GM18526 (cell line): ENCODE results near the gene BARX2.

Experiments used
- POLR2A ChIP-seq: IDR thresholded peaks from 3 replicates; pipeline ENCODE4 v1.6.1; 2011; ENCODE audit not compliant: insufficient read length; ENCODE audit errors: extremely low read depth

The BARX2 gene

GRCh38 chr11:129387434-129387833 is 11.8 kb downstream of the BARX2 start:
- no peak for TF ChIP-seq POLR2A

- TF ChIP-seq POLR2A = no peak
Observed at GRCh38 chr11:129388824-129389223, 13.2 kb downstream of the BARX2 start.

- TF ChIP-seq POLR2A = no peak
Observed at GRCh38 chr11:129390303-129390821, 14.7 kb downstream of the BARX2 start.

GRCh38 chr11:129391360-129391759 is 15.7 kb downstream of the BARX2 start:
- no peak for TF ChIP-seq POLR2A

DNA sequence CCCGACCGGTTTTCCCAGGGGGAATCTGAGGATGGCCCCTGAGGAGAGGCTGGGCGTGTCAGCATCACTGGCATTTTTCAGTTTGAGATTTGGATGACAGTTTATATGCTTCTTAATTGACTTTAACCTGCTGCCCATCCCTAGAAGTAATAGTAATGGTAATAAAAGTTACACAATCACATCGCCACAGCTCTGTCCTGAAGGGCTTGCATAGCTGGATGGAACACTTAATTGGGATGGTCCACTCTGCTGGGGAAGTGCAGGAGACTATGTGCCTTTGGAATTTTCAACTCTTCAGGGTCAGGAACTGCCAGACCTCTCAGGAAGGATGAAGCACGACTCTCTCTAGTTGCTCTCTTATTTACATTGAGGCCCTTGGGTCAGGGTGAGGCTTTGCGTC is 16.2 kb downstream of the BARX2 start:
- no peak for TF ChIP-seq POLR2A

DNA sequence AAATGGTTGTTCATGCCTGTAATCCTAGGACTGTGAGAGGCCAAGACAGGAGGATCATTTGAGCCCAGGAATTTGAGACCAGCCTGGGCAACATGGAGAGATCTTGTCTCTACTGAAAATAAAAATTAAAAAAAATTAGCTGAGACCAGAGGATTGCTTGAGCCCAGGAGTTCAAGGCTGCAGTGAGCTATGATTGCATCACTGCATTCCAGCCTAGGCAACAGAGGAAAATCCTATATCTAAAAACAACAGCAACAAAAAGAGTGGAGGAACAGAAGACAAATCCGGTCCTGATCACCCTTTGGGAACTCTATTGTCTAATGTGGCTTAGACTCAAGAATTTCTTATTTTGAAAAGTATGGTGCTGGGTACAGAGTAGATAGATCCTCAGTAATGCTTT is 17.3 kb downstream of the BARX2 start:
- TF ChIP-seq POLR2A = no peak

DNA sequence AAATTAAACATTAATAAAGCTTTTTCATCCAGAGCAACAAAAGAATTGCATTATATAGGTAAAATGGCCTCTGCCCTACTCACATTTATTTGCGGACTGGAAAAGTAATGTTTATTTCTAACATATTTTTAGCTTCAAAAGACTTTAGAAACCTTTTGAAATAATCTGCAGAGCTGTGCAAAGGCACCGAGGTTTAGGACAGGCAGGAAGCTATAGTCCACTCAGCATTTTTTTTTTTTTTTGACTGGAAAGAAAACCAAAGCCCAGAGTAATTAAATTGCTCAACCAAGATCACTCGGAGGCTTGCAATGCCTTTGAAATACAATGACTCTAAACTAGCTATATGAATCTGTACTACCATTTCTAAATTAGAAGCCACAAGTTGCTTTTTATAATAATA is 19.1 kb downstream of the BARX2 start:
- TF ChIP-seq POLR2A = no peak

- TF ChIP-seq POLR2A = no peak
Observed at GRCh38 chr11:129395432-129395831, 19.8 kb downstream of the BARX2 start.

DNA sequence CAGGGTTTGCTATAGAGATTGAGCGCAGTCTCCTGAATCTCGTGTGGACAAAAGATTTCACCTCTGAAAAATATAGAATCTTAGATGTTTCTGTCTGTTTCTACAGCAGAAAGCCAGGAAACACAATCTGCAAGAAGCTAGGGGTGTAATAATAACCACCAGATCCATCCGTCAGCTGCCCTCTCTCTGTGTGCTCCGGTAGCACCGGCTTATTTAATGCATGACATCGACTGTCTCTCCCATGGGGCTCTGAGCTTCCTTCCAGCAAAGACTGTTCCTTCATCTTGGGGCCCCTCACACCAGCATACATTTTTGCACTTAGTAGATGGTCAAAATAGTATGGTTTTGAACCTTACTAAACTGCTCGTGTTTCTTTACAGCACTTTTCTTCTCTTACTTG is 20.2 kb downstream of the BARX2 start:
- TF ChIP-seq POLR2A = no peak

GRCh38 chr11:129396454-129396853 is 20.8 kb downstream of the BARX2 start:
- no peak for TF ChIP-seq POLR2A

- TF ChIP-seq POLR2A = no peak
Observed at GRCh38 chr11:129402206-129403171, 26.8 kb downstream of the BARX2 start.

DNA sequence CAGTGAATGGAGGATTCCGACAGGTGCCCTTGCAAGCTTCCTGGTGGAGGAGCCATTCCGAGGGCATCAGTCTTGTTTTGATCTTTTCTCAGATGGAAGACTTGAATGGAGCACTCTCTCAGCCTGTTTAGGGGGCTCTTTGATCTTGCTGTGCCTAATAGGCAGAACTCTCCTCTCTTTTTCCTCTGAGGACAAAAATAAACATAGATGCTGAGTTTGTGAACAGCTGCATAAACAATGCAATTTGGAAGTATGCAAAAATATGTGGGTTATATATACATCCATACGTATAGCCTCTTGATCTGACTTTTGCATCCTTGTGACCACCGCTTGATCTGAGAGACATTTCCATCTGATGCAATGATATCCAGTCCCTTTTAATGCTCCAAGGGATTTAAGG is 29.1 kb downstream of the BARX2 start:
- TF ChIP-seq POLR2A = no peak

GRCh38 chr11:129408865-129409444 is 33.3 kb downstream of the BARX2 start:
- TF ChIP-seq POLR2A = no peak

DNA sequence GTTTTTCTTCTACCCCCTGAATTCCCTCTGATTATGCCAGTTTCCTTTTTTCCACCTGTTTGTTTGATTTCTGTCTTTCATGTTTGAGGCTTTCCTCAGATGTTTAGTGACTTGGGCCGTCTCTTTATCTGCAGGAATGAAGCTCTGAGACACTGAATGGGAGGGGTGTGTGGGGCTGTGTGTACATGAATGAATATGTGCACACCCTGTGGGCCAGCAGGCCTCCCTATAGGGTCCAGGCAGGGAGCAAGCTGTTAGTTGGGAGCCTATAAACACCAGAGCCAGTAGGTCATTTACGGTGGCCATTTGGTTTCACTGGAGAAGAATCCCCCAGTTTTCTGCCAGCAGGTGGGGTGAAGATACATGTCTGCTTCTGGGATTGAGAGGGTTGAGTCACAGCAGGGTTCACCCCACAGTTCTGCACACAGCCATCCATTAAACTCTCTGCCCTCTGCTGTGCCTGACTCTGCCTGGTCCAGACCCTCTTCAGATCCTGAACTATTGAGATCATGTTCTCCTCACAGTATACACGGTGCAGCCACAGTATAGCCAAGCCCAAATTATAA is 34.8 kb downstream of the BARX2 start:
- no peak for TF ChIP-seq POLR2A

GRCh38 chr11:129412494-129412893 is 36.8 kb downstream of the BARX2 start:
- TF ChIP-seq POLR2A = no peak

GRCh38 chr11:129414144-129414872 is 38.7 kb downstream of the BARX2 start:
- no peak for TF ChIP-seq POLR2A
